Effector memory CD8-positive, alpha-beta T cell (primary cell): Measurements from ENCODE around the gene CHAC2.
"Not testable (repeated sequence)": the region's sequence is repeated elsewhere in the genome, so short reads cannot be mapped to it uniquely, and the experiment has no call there.

Experiments used
- ATAC-seq: fragments of 150-1000 bp; cut with Tn5 transposase; replicated peaks from 2 replicates; pipeline ENCODE4 v1.10.0; 2021; ENCODE audit warnings: mild to moderate bottlenecking, moderate library complexity
- DNase-seq, 3 experiments: peaks; one replicate each; pipeline ENCODE4 v3.0.0; 2021
- H3K27ac Mint-ChIP-seq, 2 donors: one replicate each; pipeline ENCODE4 v1.8.0; 2022; ENCODE audit warnings: mild to moderate bottlenecking in 2 of 2, mixed read lengths in 2 of 2, moderate library complexity in 2 of 2
- H3K27me3 Mint-ChIP-seq, 2 donors: one replicate each; pipeline ENCODE4 v1.8.0; 2022; ENCODE audit warnings: mixed read lengths in 2 of 2
- H3K36me3 Mint-ChIP-seq: one replicate; pipeline ENCODE4 v1.8.0; 2022; ENCODE audit warnings: mild to moderate bottlenecking, moderate library complexity, mixed read lengths; ENCODE audit not compliant: insufficient read depth
- H3K4me1 Mint-ChIP-seq, 2 donors: one replicate each; pipeline ENCODE4 v1.8.0; 2022; ENCODE audit warnings: low read depth in 2 of 2, mixed read lengths in 2 of 2
- H3K4me3 Mint-ChIP-seq, 2 donors: one replicate each; pipeline ENCODE4 v1.8.0; 2022; ENCODE audit warnings: mild to moderate bottlenecking in 2 of 2, mixed read lengths in 2 of 2, moderate library complexity in 2 of 2
- H3K9me3 Mint-ChIP-seq, 2 donors: one replicate each; pipeline ENCODE4 v1.8.0; 2022; ENCODE audit warnings: mixed read lengths in 2 of 2

The CHAC2 gene

GRCh38 chr2:53753041-53753440 is 14.6 kb upstream of the CHAC2 start:
- DNase-seq (no peak), ATAC-seq (no peak)
- Mint-ChIP-seq H3K36me3 (peaks cover 13% of the 10 kb centered on the region), H3K4me3 (no peak overlapping the region), H3K27ac (peak overlapping the region in 1 of 2 donors; percentile 3), H3K27me3 (no peaks in the 10 kb centered on the region), H3K4me1 (peaks cover 3 to 7% of the 10 kb centered on the region in 2 donors), H3K9me3 (no peaks in the 10 kb centered on the region)

- peaks cover 3 to 7% of the 10 kb centered on the region in 2 donors for H3K4me1 Mint-ChIP-seq
- DNase-seq: no peak
Observed at GRCh38 chr2:53755121-53755520, 12.5 kb upstream of the CHAC2 start.

GRCh38 chr2:53756644-53757043 is 11.0 kb upstream of the CHAC2 start:
- Mint-ChIP-seq H3K27me3 (no peaks in the 10 kb centered on the region), H3K27ac (no peak overlapping the region), H3K4me1 (peaks cover 3 to 7% of the 10 kb centered on the region in 2 donors), H3K36me3 (peaks cover 8% of the 10 kb centered on the region), H3K9me3 (no peaks in the 10 kb centered on the region), H3K4me3 (no peak overlapping the region)
- ATAC-seq: no peak
- no peak for DNase-seq

More at GRCh38 chr2:53755121-53755520, 12.5 kb upstream of the CHAC2 start:
- no peak for ATAC-seq
- H3K4me3 Mint-ChIP-seq: no peak overlapping the region
- peaks cover 6% of the 10 kb centered on the region for H3K36me3 Mint-ChIP-seq
- no peaks in the 10 kb centered on the region for H3K27me3 Mint-ChIP-seq
- no peak overlapping the region for H3K27ac Mint-ChIP-seq
- H3K9me3 Mint-ChIP-seq: no peaks in the 10 kb centered on the region

- not testable (repeated sequence) for H3K4me3 Mint-ChIP-seq, H3K4me1 Mint-ChIP-seq, ATAC-seq, H3K36me3 Mint-ChIP-seq, H3K9me3 Mint-ChIP-seq, H3K27me3 Mint-ChIP-seq, DNase-seq, H3K27ac Mint-ChIP-seq
Observed at GRCh38 chr2:53757206-53757605, 10.4 kb upstream of the CHAC2 start.

- Mint-ChIP-seq H3K27me3 (no peaks in the 10 kb centered on the region), H3K27ac (no peak overlapping the region), H3K9me3 (no peaks in the 10 kb centered on the region), H3K36me3 (peaks cover 19% of the 10 kb centered on the region), H3K4me3 (no peak overlapping the region), H3K4me1 (peaks cover 6 to 13% of the 10 kb centered on the region in 2 donors)
- ATAC-seq: no peak
- no peak for DNase-seq
Observed at GRCh38 chr2:53765767-53766166, 1.8 kb upstream of the CHAC2 start.

GRCh38 chr2:53768242-53768542 is 588 bp downstream of the CHAC2 start:
- H3K27ac Mint-ChIP-seq: peak overlapping the region; percentile 96 to 97
- H3K27me3 Mint-ChIP-seq: no peaks in the 10 kb centered on the region
- DNase-seq: no peak
- H3K36me3 Mint-ChIP-seq: peaks cover 15% of the 10 kb centered on the region
- peak overlapping the region; percentile 95 to 96 for H3K4me3 Mint-ChIP-seq
- H3K9me3 Mint-ChIP-seq: no peaks in the 10 kb centered on the region
- ATAC-seq: no peak
- H3K4me1 Mint-ChIP-seq: peaks cover 6 to 13% of the 10 kb centered on the region in 2 donors

- H3K4me1 Mint-ChIP-seq: peaks cover 6 to 13% of the 10 kb centered on the region in 2 donors
Observed at GRCh38 chr2:53769318-53769945, 1.8 kb downstream of the CHAC2 start.

GRCh38 chr2:53770264-53770663 is 2.7 kb downstream of the CHAC2 start:
- Mint-ChIP-seq H3K4me3 (no peak overlapping the region), H3K27ac (no peak overlapping the region), H3K36me3 (peaks cover 17% of the 10 kb centered on the region)

More at GRCh38 chr2:53769318-53769945, 1.8 kb downstream of the CHAC2 start:
- Mint-ChIP-seq H3K4me3 (no peak overlapping the region), H3K36me3 (peaks cover 16% of the 10 kb centered on the region), H3K27me3 (no peaks in the 10 kb centered on the region), H3K27ac (no peak overlapping the region), H3K9me3 (no peaks in the 10 kb centered on the region)
- ATAC-seq: no peak
- no peak for DNase-seq

GRCh38 chr2:53777134-53777533 is 9.5 kb downstream of the CHAC2 start:
- no peak overlapping the region for H3K4me3 Mint-ChIP-seq
- peaks cover 27% of the 10 kb centered on the region for H3K36me3 Mint-ChIP-seq
- ATAC-seq (no peak), DNase-seq (no peak)
- peak overlapping the region in 1 of 2 donors; percentile 1 for H3K27ac Mint-ChIP-seq
- no peaks in the 10 kb centered on the region for H3K9me3 Mint-ChIP-seq
- no peaks in the 10 kb centered on the region for H3K27me3 Mint-ChIP-seq
- peaks cover 12 to 24% of the 10 kb centered on the region in 2 donors for H3K4me1 Mint-ChIP-seq

More at GRCh38 chr2:53770264-53770663, 2.7 kb downstream of the CHAC2 start:
- no peak for ATAC-seq
- no peaks in the 10 kb centered on the region for H3K9me3 Mint-ChIP-seq
- no peaks in the 10 kb centered on the region for H3K27me3 Mint-ChIP-seq
- peaks cover 6 to 13% of the 10 kb centered on the region in 2 donors for H3K4me1 Mint-ChIP-seq
- no peak for DNase-seq

GRCh38 chr2:53778536-53779162 is 11.0 kb downstream of the CHAC2 start:
- peaks cover 32% of the 10 kb centered on the region for H3K36me3 Mint-ChIP-seq
- H3K27ac Mint-ChIP-seq: no peak overlapping the region
- H3K9me3 Mint-ChIP-seq: no peaks in the 10 kb centered on the region
- DNase-seq (no peak), ATAC-seq (no peak)
- H3K4me3 Mint-ChIP-seq: no peak overlapping the region
- no peaks in the 10 kb centered on the region for H3K27me3 Mint-ChIP-seq
- H3K4me1 Mint-ChIP-seq: peaks cover 13 to 30% of the 10 kb centered on the region in 2 donors

- H3K27ac Mint-ChIP-seq: peak overlapping the region in 1 of 2 donors; percentile 2
- H3K4me3 Mint-ChIP-seq: no peak overlapping the region
- DNase-seq: no peak
- H3K27me3 Mint-ChIP-seq: no peaks in the 10 kb centered on the region
- H3K4me1 Mint-ChIP-seq: peaks cover 22 to 40% of the 10 kb centered on the region in 2 donors
- H3K36me3 Mint-ChIP-seq: peaks cover 28% of the 10 kb centered on the region
- no peaks in the 10 kb centered on the region for H3K9me3 Mint-ChIP-seq
- ATAC-seq: no peak
Observed at GRCh38 chr2:53780056-53780455, 12.5 kb downstream of the CHAC2 start.

- H3K4me1 Mint-ChIP-seq: peaks cover 28 to 43% of the 10 kb centered on the region in 2 donors
- DNase-seq (no peak), ATAC-seq (no peak)
- no peaks in the 10 kb centered on the region for H3K27me3 Mint-ChIP-seq
- no peak overlapping the region for H3K4me3 Mint-ChIP-seq
- H3K27ac Mint-ChIP-seq: no peak overlapping the region
- peaks cover 40% of the 10 kb centered on the region for H3K36me3 Mint-ChIP-seq
- no peaks in the 10 kb centered on the region for H3K9me3 Mint-ChIP-seq
Observed at GRCh38 chr2:53782676-53783075, 15.1 kb downstream of the CHAC2 start.

- H3K36me3 Mint-ChIP-seq: peaks cover 41% of the 10 kb centered on the region
- no peaks in the 10 kb centered on the region for H3K27me3 Mint-ChIP-seq
- H3K4me3 Mint-ChIP-seq: peak overlapping the region in 1 of 2 donors; percentile 95
- no peaks in the 10 kb centered on the region for H3K9me3 Mint-ChIP-seq
- H3K4me1 Mint-ChIP-seq: peaks cover 31 to 41% of the 10 kb centered on the region in 2 donors
- H3K27ac Mint-ChIP-seq: peak overlapping the region; percentile 11 to 92
- no peak for ATAC-seq
- no peak for DNase-seq
Observed at GRCh38 chr2:53784436-53784835, 16.8 kb downstream of the CHAC2 start.

- Mint-ChIP-seq H3K27me3 (no peaks in the 10 kb centered on the region), H3K27ac (peak overlapping the region; percentile 92 to 94), H3K36me3 (peaks cover 35% of the 10 kb centered on the region), H3K4me1 (peaks cover 29 to 36% of the 10 kb centered on the region in 2 donors), H3K9me3 (no peaks in the 10 kb centered on the region), H3K4me3 (peak overlapping the region; percentile 92 to 95)
- DNase-seq: no peak
- ATAC-seq: no peak
Observed at GRCh38 chr2:53785366-53785765, 17.8 kb downstream of the CHAC2 start.
